ENCODE results near the gene RASSF1. TPM values are rescaled to one million over a fixed set of nuclear protein-coding genes. Genes with fewer than 3 reads are reported as not detected.
"Not testable (repeated sequence)": the region's sequence is repeated elsewhere in the genome, so short reads cannot be mapped to it uniquely, and the experiment has no call there.

Gene RASSF1
- total RNA-seq, 5 donors from 2014 or later (not counting 1 experiment from before 2014, with no cell fraction given) = 73.2 to 153 (median 79.6) TPM

DNA sequence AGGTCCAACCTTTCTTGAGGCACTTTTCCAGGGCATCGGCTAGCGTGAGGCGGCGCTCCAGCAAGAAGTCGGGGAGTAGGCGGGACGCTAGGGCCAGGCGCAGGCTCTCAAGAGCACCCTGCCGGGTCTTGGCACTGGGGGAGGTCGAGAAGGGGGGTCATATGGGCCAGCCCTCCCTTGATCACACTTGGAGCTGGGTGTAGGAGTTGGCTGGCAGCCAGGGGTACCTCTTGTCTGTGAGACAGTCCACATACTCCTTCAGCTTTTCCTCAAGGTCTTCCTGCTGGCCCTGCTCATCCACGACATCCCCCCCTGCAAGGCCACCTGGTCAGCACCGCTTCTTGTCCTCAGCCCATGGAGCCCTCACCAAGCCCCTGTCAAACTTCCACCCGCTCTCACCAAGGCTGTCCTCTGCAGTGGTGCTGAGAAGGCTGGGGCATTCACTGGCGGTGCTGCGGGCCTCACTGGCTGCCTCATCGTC is 50.4 kb downstream of the RASSF1 start:
- DNase-seq (no peak), ATAC-seq (replicated peaks in 1 of 4) (no peak)
- Mint-ChIP-seq H3K27me3 (no peaks in the 10 kb centered on the region), H3K27ac (no peak overlapping the region), H3K4me3 (peak overlapping the region; percentile 13 to 34 (median 15)), H3K36me3 (peaks cover 9% of the 10 kb centered on the region), H3K9me3 (no peaks in the 10 kb centered on the region), H3K4me1 (peaks cover 14 to 21% (median 17%) of the 10 kb centered on the region in 3 donors)
- no peak overlapping the region for H3K4me3 ChIP-seq (ENCODE audit: control insufficient read depth in 1 of 2, extremely low read depth in 1 of 2, low read length in 1 of 2)
- WGBS (ENCODE audit: insufficient coverage) = 96% methylated on average over 5 of the region's 16 CpGs
- H3K27me3 ChIP-seq (replicated peaks in 1 of 2; ENCODE audit: control insufficient read depth in 2 of 2, extremely low read depth in 1 of 2, insufficient read depth in 2 of 2, low read length in 1 of 2) = no peaks in the 10 kb centered on the region
- CTCF ChIA-PET = no interaction called here
- POLR2A ChIA-PET = no interaction called here
- peaks cover 20 to 33% of the 10 kb centered on the region in 2 donors for H3K36me3 ChIP-seq (ENCODE audit: control insufficient read depth in 2 of 2, extremely low read depth in 1 of 2, insufficient read depth in 1 of 2, low read length in 1 of 2)
- H3K4me1 ChIP-seq (ENCODE audit: control insufficient read depth in 1 of 2, extremely low read depth in 1 of 2, insufficient read depth in 2 of 2, low read length in 2 of 2) = peaks cover 5 to 26% of the 10 kb centered on the region in 2 experiments
- no peaks in the 10 kb centered on the region for H3K9me3 ChIP-seq
- no peak overlapping the region for H3K27ac ChIP-seq (ENCODE audit: low read length)

DNA sequence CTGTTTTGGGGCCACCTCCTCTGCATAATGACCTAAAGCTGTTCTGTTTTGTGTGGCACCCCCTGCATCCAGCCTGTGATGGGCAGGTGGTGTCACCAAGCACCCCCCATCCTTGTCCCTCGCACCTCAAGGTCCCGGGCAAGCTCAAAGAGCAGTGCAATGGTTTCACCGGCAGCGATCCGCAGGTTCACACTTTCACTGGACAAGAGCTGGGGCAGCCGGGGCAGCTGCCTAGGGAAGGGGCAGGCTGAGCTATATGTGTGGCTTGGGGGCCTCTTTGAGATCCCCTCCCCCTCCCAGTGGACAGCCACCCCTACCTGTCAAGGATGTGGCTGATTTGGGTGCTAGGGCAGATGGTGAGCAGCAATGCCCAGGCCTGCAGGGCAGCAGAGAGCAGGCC is 51.5 kb downstream of the RASSF1 start:
- Histone ChIP-seq H3K4me1 (ENCODE audit: control insufficient read depth in 1 of 2, extremely low read depth in 1 of 2, insufficient read depth in 2 of 2, low read length in 2 of 2) (peaks cover 5 to 26% of the 10 kb centered on the region in 2 experiments), H3K36me3 (ENCODE audit: control insufficient read depth in 2 of 2, extremely low read depth in 1 of 2, insufficient read depth in 1 of 2, low read length in 1 of 2) (peaks cover 20 to 33% of the 10 kb centered on the region in 2 donors), H3K27ac (ENCODE audit: low read length) (no peak overlapping the region), H3K27me3 (replicated peaks in 1 of 2; ENCODE audit: control insufficient read depth in 2 of 2, extremely low read depth in 1 of 2, insufficient read depth in 2 of 2, low read length in 1 of 2) (no peaks in the 10 kb centered on the region), H3K9me3 (no peaks in the 10 kb centered on the region), H3K4me3 (ENCODE audit: control insufficient read depth in 1 of 2, extremely low read depth in 1 of 2, low read length in 1 of 2) (no peak overlapping the region)
- DNase-seq (no peak), ATAC-seq (replicated peaks in 1 of 4) (no peak)
- peaks cover 14 to 21% (median 17%) of the 10 kb centered on the region in 3 donors for H3K4me1 Mint-ChIP-seq
- ChIA-PET POLR2A (interaction anchor here in 1 of 2 donors (0.6 kb wide), 1 partner anchor 80 kb away, joined by 3 read pairs; no protein-coding TSS in a partner anchor), CTCF (no interaction called here)
- H3K4me3 Mint-ChIP-seq = peak overlapping the region in 1 of 3 donors; percentile 15
- H3K27me3 Mint-ChIP-seq = no peaks in the 10 kb centered on the region
- no CpG with 5 or more reads among the region's 6 CpGs for WGBS (ENCODE audit: insufficient coverage)
- peaks cover 9% of the 10 kb centered on the region for H3K36me3 Mint-ChIP-seq
- no peaks in the 10 kb centered on the region for H3K9me3 Mint-ChIP-seq
- H3K27ac Mint-ChIP-seq = no peak overlapping the region

DNA sequence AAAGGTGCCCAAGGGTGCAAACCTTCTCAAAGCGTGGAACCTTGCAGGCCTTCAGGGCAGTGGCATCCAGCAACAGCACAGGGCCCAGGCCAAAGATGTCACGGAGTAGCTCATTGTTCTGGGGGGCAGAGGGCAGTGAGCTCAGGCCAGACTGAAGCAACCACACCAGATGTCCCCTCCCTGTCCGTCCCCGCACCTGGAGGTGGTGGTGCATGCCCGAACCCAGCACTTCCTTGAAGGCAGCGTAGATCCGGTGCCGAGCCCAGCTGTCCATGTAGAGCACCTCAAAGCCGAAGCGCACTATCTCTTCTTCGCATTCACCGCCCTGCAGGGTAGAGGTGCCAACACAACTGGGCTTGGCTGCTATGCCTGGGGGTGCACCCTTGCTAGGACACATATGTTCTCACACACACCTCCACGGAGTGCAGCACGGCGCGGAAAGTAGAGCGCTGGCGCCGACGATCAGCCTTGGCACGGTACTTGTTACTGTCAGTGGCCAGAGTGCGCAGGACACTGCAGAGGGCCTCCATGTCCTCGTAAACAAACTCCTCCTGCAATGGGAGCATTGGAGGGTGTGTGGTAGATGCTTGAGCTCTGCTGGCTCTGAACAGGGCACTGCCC is 52.1 kb downstream of the RASSF1 start:
- no peaks in the 10 kb centered on the region for H3K9me3 ChIP-seq
- H3K27me3 ChIP-seq (replicated peaks in 1 of 2; ENCODE audit: control insufficient read depth in 2 of 2, extremely low read depth in 1 of 2, insufficient read depth in 2 of 2, low read length in 1 of 2) = no peaks in the 10 kb centered on the region
- DNase-seq (no peak), ATAC-seq (replicated peaks in 1 of 4) (no peak)
- peak overlapping the region in 1 of 3 donors; percentile 2 for H3K4me3 Mint-ChIP-seq
- no peak overlapping the region for H3K27ac ChIP-seq (ENCODE audit: low read length)
- H3K27me3 Mint-ChIP-seq = no peaks in the 10 kb centered on the region
- H3K4me1 Mint-ChIP-seq = peaks cover 14 to 21% (median 17%) of the 10 kb centered on the region in 3 donors
- H3K9me3 Mint-ChIP-seq = no peaks in the 10 kb centered on the region
- POLR2A ChIA-PET = no interaction called here
- no peak overlapping the region for H3K27ac Mint-ChIP-seq
- H3K4me1 ChIP-seq (ENCODE audit: control insufficient read depth in 1 of 2, extremely low read depth in 1 of 2, insufficient read depth in 2 of 2, low read length in 2 of 2) = peaks cover 5 to 26% of the 10 kb centered on the region in 2 experiments
- H3K4me3 ChIP-seq (ENCODE audit: control insufficient read depth in 1 of 2, extremely low read depth in 1 of 2, low read length in 1 of 2) = no peak overlapping the region
- CTCF ChIA-PET = no interaction called here
- WGBS (ENCODE audit: insufficient coverage) = 96% methylated on average over 11 of the region's 23 CpGs
- H3K36me3 Mint-ChIP-seq = peaks cover 9% of the 10 kb centered on the region
- H3K36me3 ChIP-seq (ENCODE audit: control insufficient read depth in 2 of 2, extremely low read depth in 1 of 2, insufficient read depth in 1 of 2, low read length in 1 of 2) = peaks cover 20 to 33% of the 10 kb centered on the region in 2 donors

DNA sequence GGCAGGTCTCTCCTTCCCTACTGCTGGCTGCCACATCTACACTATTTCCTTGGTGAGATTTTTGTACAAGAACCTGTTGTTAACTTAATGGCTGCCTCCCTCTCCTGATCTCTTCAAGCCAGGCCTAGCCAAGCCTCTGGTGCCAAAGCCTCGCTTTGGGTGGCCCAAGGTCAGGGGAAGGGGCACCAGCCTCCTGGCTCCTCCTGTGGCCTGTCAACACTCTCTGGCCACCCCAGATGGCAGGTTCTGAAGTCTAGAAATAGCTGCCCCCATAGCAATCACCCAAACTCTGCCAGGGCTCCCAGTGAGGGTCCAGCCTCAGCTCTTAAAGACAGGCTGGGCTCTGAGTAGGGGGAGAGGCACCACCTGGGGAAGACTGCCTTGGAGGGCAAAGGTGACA is 53.4 kb downstream of the RASSF1 start:
- Histone ChIP-seq H3K27ac (ENCODE audit: low read length) (no peak overlapping the region), H3K4me3 (ENCODE audit: control insufficient read depth in 1 of 2, extremely low read depth in 1 of 2, low read length in 1 of 2) (no peak overlapping the region), H3K4me1 (ENCODE audit: control insufficient read depth in 1 of 2, extremely low read depth in 1 of 2, insufficient read depth in 2 of 2, low read length in 2 of 2) (peaks cover 5 to 17% of the 10 kb centered on the region in 2 experiments), H3K36me3 (ENCODE audit: control insufficient read depth in 2 of 2, extremely low read depth in 1 of 2, insufficient read depth in 1 of 2, low read length in 1 of 2) (peaks cover 20 to 33% of the 10 kb centered on the region in 2 donors), H3K27me3 (replicated peaks in 1 of 2; ENCODE audit: control insufficient read depth in 2 of 2, extremely low read depth in 1 of 2, insufficient read depth in 2 of 2, low read length in 1 of 2) (no peaks in the 10 kb centered on the region), H3K9me3 (no peaks in the 10 kb centered on the region)
- CTCF ChIA-PET = no interaction called here
- Mint-ChIP-seq H3K27me3 (no peaks in the 10 kb centered on the region), H3K27ac (no peak overlapping the region), H3K4me3 (no peak overlapping the region), H3K9me3 (no peaks in the 10 kb centered on the region), H3K4me1 (peaks cover 6 to 13% (median 8%) of the 10 kb centered on the region in 3 donors), H3K36me3 (peaks cover 9% of the 10 kb centered on the region)
- DNase-seq (no peak), ATAC-seq (replicated peaks in 1 of 4) (no peak)
- WGBS (ENCODE audit: insufficient coverage) = 100% methylated on average over 1 of the region's 1 CpG
- POLR2A ChIA-PET = no interaction called here

DNA sequence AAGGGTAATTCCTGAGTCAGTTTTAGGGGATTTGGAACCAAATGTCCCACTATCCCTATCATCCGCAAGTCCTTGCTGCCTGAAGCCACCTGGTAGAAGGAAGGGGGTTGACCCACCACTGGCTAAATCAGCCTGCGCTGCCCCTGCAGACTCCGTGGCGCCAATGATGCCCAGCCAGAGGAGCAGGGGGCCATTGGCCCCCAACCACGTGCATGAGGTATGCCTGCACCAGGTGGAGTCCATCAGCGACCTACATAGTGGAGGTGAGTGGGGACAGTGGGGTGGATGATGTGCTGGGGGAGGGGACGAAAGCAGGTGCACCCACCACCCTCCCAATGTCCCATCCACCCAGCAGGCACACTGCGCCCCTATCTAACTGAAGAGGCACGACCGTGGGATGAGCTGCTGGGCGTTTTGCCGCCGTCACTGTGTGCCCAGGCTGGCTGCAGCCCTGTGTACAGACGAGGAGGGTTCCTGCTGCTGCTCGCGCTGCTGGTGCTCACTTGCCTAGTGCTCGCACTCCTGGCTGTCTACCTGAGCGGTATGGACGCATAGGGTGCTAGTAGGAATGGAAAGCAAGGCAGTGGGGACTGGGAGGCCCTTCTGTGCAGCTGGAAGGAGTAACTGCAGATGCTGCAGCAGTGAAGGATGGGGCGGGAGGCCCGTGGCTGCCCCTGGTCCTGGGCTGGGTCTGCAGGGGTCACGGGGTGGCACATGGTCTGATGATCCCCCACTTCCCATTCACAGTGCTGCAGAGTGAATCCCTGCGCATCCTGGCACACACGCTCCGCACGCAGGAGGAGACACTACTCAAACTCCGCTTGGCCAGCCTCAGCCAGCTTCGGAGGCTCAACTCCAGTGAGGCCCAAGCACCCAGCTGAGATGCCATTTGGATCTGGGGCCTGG is 54.1 kb downstream of the RASSF1 start:
- peaks cover 9% of the 10 kb centered on the region for H3K36me3 Mint-ChIP-seq
- ATAC-seq (replicated peaks in 1 of 4) (no peak), DNase-seq (no peak)
- H3K9me3 Mint-ChIP-seq = no peaks in the 10 kb centered on the region
- H3K27ac Mint-ChIP-seq = no peak overlapping the region
- H3K27me3 Mint-ChIP-seq = no peaks in the 10 kb centered on the region
- no peak overlapping the region for H3K4me3 Mint-ChIP-seq
- H3K36me3 ChIP-seq (ENCODE audit: control insufficient read depth in 2 of 2, extremely low read depth in 1 of 2, insufficient read depth in 1 of 2, low read length in 1 of 2) = peaks cover 20 to 33% of the 10 kb centered on the region in 2 donors
- H3K4me3 ChIP-seq (ENCODE audit: control insufficient read depth in 1 of 2, extremely low read depth in 1 of 2, low read length in 1 of 2) = no peak overlapping the region
- no peaks in the 10 kb centered on the region for H3K9me3 ChIP-seq
- peaks cover 5 to 11% (median 7%) of the 10 kb centered on the region in 3 donors for H3K4me1 Mint-ChIP-seq
- no peak overlapping the region for H3K27ac ChIP-seq (ENCODE audit: low read length)
- peaks cover 3 to 14% of the 10 kb centered on the region in 2 experiments for H3K4me1 ChIP-seq (ENCODE audit: control insufficient read depth in 1 of 2, extremely low read depth in 1 of 2, insufficient read depth in 2 of 2, low read length in 2 of 2)
- no peaks in the 10 kb centered on the region for H3K27me3 ChIP-seq (replicated peaks in 1 of 2; ENCODE audit: control insufficient read depth in 2 of 2, extremely low read depth in 1 of 2, insufficient read depth in 2 of 2, low read length in 1 of 2)
- ChIA-PET CTCF (no interaction called here), POLR2A (interaction anchor here in 1 of 2 donors (0.6 kb wide), 1 partner anchor 11 kb away, joined by 7 read pairs; no protein-coding TSS in a partner anchor)
- WGBS (ENCODE audit: insufficient coverage) = 94% methylated on average over 18 of the region's 28 CpGs

DNA sequence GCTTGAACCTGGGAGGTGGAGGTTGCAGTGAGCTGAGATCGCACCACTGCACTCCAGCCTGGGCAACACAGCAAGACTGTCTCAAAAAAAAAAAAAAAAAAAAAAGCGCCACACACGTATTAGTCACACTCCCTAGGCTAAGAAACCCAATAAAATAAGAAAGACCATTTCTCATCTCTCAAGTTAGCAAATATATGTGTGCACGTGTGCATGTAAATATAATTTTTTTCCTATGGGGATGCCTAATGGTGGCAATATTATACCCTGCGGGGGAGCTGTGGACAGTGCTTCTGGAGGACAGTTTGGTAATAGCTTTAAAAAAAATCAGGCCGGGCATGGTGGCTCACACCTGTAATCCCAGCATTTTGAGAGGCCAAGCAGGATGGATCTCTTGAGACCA is 56.5 kb downstream of the RASSF1 start:
- not testable (repeated sequence) for ATAC-seq (replicated peaks in 1 of 4); H3K4me1 Mint-ChIP-seq; H3K27me3 Mint-ChIP-seq

More for the DNA sequence above, 56.5 kb downstream of the RASSF1 start:
- H3K27me3 ChIP-seq (replicated peaks in 1 of 2; ENCODE audit: control insufficient read depth in 2 of 2, extremely low read depth in 1 of 2, insufficient read depth in 2 of 2, low read length in 1 of 2); CTCF ChIA-PET; H3K27ac Mint-ChIP-seq; H3K36me3 Mint-ChIP-seq; H3K9me3 Mint-ChIP-seq; H3K4me3 ChIP-seq (ENCODE audit: control insufficient read depth in 1 of 2, extremely low read depth in 1 of 2, low read length in 1 of 2); H3K4me3 Mint-ChIP-seq; H3K27ac ChIP-seq (ENCODE audit: low read length); H3K4me1 ChIP-seq (ENCODE audit: control insufficient read depth in 1 of 2, extremely low read depth in 1 of 2, insufficient read depth in 2 of 2, low read length in 2 of 2); DNase-seq; H3K9me3 ChIP-seq: not testable (repeated sequence)
- WGBS (ENCODE audit: insufficient coverage) = no CpG with 5 or more reads among the region's 6 CpGs
- POLR2A ChIA-PET = interaction anchor here in 1 of 2 donors (0.6 kb wide), 1 partner anchor 105 kb away, joined by 3 read pairs; no protein-coding TSS in a partner anchor
- peaks cover 15 to 23% of the 10 kb centered on the region in 2 donors for H3K36me3 ChIP-seq (ENCODE audit: control insufficient read depth in 2 of 2, extremely low read depth in 1 of 2, insufficient read depth in 1 of 2, low read length in 1 of 2)
